Erythroblast (primary cell): ENCODE measurements around the gene CP.

ENCODE experiments used
- GATA1 ChIP-seq: IDR thresholded peaks from 2 replicates; pipeline ENCODE4 v1.6.1; 2011; ENCODE audit warnings: low read depth, mild to moderate bottlenecking, control low read depth, low read length, moderate library complexity
- POLR2A ChIP-seq: IDR thresholded peaks from 2 replicates; pipeline ENCODE4 v1.6.1; 2011; ENCODE audit warnings: mild to moderate bottlenecking, low read length

- TF ChIP-seq POLR2A (no peak), GATA1 (no peak)
These were observed 25.5 kb upstream of the CP start for GRCh38 chr3:149247008-149247710.
